ENCODE data around the gene PLCXD1.

DNA sequence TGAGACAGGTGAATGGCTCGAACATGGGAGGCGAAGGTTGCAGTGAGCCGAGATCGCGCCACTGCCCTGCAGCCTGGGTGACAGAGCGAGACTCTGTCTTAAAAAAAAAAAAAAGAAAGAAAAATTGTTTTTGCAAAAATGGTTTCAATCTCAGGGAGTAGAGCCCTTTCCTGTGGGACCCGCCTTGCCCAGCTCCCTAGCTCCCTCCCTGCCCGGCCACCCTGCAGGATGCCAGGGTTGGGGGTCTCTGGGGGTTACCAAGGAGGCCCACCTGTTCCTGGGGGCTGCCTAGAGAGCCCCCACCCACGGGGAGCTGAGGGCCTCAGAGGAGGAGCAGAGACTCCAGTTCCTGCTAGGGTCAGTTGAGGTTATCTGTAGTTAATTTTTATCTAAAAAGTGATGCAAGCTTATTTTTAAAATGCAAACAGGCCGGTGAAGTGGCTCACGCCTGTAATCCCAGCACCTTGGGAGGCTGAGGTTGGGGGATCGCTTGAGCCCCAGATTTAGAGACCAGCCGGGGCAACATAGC is 18.7 kb upstream of the PLCXD1 start:
- TF ChIP-seq CTCF (conservative IDR thresholded peaks at IDR 0.05 in 1 of 2, IDR thresholded peaks at IDR 0.05 in 1 of 2; ENCODE audit: extremely low read depth in 1 of 2, insufficient read depth in 1 of 2, low read depth in 1 of 2, low read length in 2 of 2), result no peak
- TF ChIP-seq EZH2 (IDR thresholded peaks at IDR 0.05; ENCODE audit: borderline replicate concordance, low read length), result no peak
